Smooth muscle cell (in vitro differentiated cells): ENCODE data around the gene LARGE1. TPM values are rescaled to one million over a fixed set of nuclear protein-coding genes. Genes with fewer than 3 reads are reported as not detected.

ENCODE experiments used
- DNase-seq: peaks from one replicate; lab custom pipeline; 2025; ENCODE audit not compliant: unreplicated experiment; lab: John Stamatoyannopoulos, UW
- H2AFZ ChIP-seq: fragments of 200-600 bp; sonication (generic); 2 replicates; pipeline ENCODE4 v1.6.0; 2016; ENCODE audit warnings: antibody characterized with exemption, low read depth, mild to moderate bottlenecking
- H3F3A ChIP-seq: fragments of 200-600 bp; sonication (generic); 2 replicates; pipeline ENCODE4 v1.6.0; 2017; ENCODE audit warnings: antibody characterized with exemption, low read depth
- H3K27ac ChIP-seq: fragments of 200-600 bp; sonication (generic); 2 replicates; pipeline ENCODE4 v1.5.1; 2016; ENCODE audit warnings: low read depth, mild to moderate bottlenecking
- H3K27me3 ChIP-seq: fragments of 200-600 bp; sonication (generic); 2 replicates; pipeline ENCODE4 v1.6.1; 2016; ENCODE audit warnings: low read depth, mild to moderate bottlenecking
- H3K36me3 ChIP-seq: fragments of 200-600 bp; sonication (generic); 2 replicates; pipeline ENCODE4 v1.5.1; 2016; ENCODE audit warnings: low read depth
- H3K4me1 ChIP-seq: fragments of 200-600 bp; sonication (generic); 2 replicates; pipeline ENCODE4 v1.5.1; 2016; ENCODE audit warnings: low read depth
- H3K4me2 ChIP-seq: fragments of 200-600 bp; sonication (generic); 2 replicates; pipeline ENCODE4 v1.6.0; 2016; ENCODE audit warnings: mild to moderate bottlenecking
- H3K4me3 ChIP-seq: fragments of 200-600 bp; sonication (generic); 2 replicates; pipeline ENCODE4 v1.5.1; 2016; ENCODE audit warnings: mild to moderate bottlenecking
- H3K79me2 ChIP-seq: fragments of 200-600 bp; sonication (generic); 2 replicates; pipeline ENCODE4 v1.6.0; 2016; ENCODE audit warnings: low read depth, mild to moderate bottlenecking
- H3K9ac ChIP-seq: fragments of 200-600 bp; sonication (generic); 2 replicates; pipeline ENCODE4 v1.6.0; 2016; ENCODE audit warnings: low read depth
- H3K9me3 ChIP-seq: fragments of 200-600 bp; sonication (generic); replicated peaks from 2 replicates; pipeline ENCODE4 v1.5.1; 2016; ENCODE audit warnings: low read depth
- H4K20me1 ChIP-seq: fragments of 200-600 bp; sonication (generic); 2 replicates; pipeline ENCODE4 v1.6.0; 2016; ENCODE audit warnings: low read depth
- WGBS: methylation state at CpG from one replicate; pipeline ENCODE4 v1.1.7; 2016; ENCODE audit warnings: low lambda C conversion rate; 5-methylcytosine and 5-hydroxymethylcytosine counted together
- polyA plus RNA-seq: library from polyadenylated mRNA; unstranded; fragments of >200 nt; fragmentation: Nextera tagmentation; extraction: Ambion mirVana; gene quantifications from 2 replicates; pipeline ENCODE4 v1.2.1, GENCODE V29; 2016
- total RNA-seq: library from RNA; depleted of rRNA; stranded (reverse); fragments of >200 nt; gene quantifications from 2 replicates; pipeline ENCODE4 v1.2.3, GENCODE V29; 2014
- TF ChIP-seq, protein P1 (sequence below): fragments of 200-600 bp; sonication (generic); IDR thresholded peaks from 2 replicates; pipeline ENCODE4 v1.5.1; 2017; ENCODE audit warnings: borderline replicate concordance, mild to moderate bottlenecking, antibody characterized with exemption; ENCODE audit not compliant: insufficient read depth, poor library complexity, severe bottlenecking

Gene LARGE1
- total and polyA plus RNA-seq, 2 experiments from 2014 or later, result 11.9 to 18.0 TPM

DNA sequence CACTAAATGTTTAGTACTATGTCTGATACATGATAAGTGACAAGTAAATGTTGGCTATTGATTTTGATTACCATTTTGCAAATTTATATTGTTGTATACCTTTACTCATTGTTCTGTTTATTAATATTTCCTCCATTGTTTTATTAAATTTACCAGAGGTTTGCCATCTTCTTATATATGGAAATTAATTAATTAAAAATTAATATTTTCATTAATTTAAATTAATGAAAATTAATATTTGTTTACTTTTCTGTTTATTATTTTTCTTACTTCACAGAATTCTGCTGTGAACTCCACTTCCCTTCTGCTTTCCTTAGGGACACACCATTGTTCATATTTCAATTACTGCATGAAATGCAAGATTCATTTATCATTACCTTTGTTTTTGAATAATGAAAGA lies 331.0 kb downstream of the LARGE1 start:
- no peaks in the 10 kb centered on the region for H3F3A ChIP-seq

GRCh38 chr22:33588860-33589259 lies 331.4 kb downstream of the LARGE1 start:
- no peak overlapping the region for H3K4me3 ChIP-seq
- H3F3A ChIP-seq, result no peaks in the 10 kb centered on the region
- TF ChIP-seq, protein P1, sequence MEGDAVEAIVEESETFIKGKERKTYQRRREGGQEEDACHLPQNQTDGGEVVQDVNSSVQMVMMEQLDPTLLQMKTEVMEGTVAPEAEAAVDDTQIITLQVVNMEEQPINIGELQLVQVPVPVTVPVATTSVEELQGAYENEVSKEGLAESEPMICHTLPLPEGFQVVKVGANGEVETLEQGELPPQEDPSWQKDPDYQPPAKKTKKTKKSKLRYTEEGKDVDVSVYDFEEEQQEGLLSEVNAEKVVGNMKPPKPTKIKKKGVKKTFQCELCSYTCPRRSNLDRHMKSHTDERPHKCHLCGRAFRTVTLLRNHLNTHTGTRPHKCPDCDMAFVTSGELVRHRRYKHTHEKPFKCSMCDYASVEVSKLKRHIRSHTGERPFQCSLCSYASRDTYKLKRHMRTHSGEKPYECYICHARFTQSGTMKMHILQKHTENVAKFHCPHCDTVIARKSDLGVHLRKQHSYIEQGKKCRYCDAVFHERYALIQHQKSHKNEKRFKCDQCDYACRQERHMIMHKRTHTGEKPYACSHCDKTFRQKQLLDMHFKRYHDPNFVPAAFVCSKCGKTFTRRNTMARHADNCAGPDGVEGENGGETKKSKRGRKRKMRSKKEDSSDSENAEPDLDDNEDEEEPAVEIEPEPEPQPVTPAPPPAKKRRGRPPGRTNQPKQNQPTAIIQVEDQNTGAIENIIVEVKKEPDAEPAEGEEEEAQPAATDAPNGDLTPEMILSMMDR, result no peak
- no peaks in the 10 kb centered on the region for H3K36me3 ChIP-seq
- DNase-seq, result no peak
- no peaks in the 10 kb centered on the region for H3K9me3 ChIP-seq
- H3K27me3 ChIP-seq, result no peaks in the 10 kb centered on the region
- no peaks in the 10 kb centered on the region for H3K79me2 ChIP-seq
- H3K4me1 ChIP-seq, result no peaks in the 10 kb centered on the region
- no peaks in the 10 kb centered on the region for H4K20me1 ChIP-seq
- H3K27ac ChIP-seq, result no peak overlapping the region
- WGBS, result 63% methylated on average over 2 of the region's 2 CpGs
- no peak overlapping the region for H3K4me2 ChIP-seq
- no peak overlapping the region for H2AFZ ChIP-seq
- no peak overlapping the region for H3K9ac ChIP-seq

More for the DNA sequence above, 331.0 kb downstream of the LARGE1 start:
- H3K27ac ChIP-seq, result no peak overlapping the region
- TF ChIP-seq, protein P1, result no peak
- H3K9me3 ChIP-seq, result no peaks in the 10 kb centered on the region
- DNase-seq, result no peak
- H3K27me3 ChIP-seq, result no peaks in the 10 kb centered on the region
- no peak overlapping the region for H3K9ac ChIP-seq
- no peaks in the 10 kb centered on the region for H3K79me2 ChIP-seq
- H3K4me1 ChIP-seq, result no peaks in the 10 kb centered on the region
- no peaks in the 10 kb centered on the region for H4K20me1 ChIP-seq
- no peak overlapping the region for H2AFZ ChIP-seq
- H3K4me2 ChIP-seq, result no peak overlapping the region
- H3K36me3 ChIP-seq, result no peaks in the 10 kb centered on the region
- no peak overlapping the region for H3K4me3 ChIP-seq

- Histone ChIP-seq H4K20me1 (no peaks in the 10 kb centered on the region), H3K4me2 (no peak overlapping the region), H3K9me3 (no peaks in the 10 kb centered on the region), H3F3A (no peaks in the 10 kb centered on the region), H3K9ac (no peak overlapping the region), H3K4me3 (no peak overlapping the region), H3K4me1 (no peaks in the 10 kb centered on the region), H2AFZ (no peak overlapping the region), H3K27me3 (no peaks in the 10 kb centered on the region), H3K36me3 (no peaks in the 10 kb centered on the region), H3K27ac (no peak overlapping the region), H3K79me2 (no peaks in the 10 kb centered on the region)
- no peak for DNase-seq
- TF ChIP-seq, protein P1, result no peak
- 92% methylated on average over 5 of the region's 5 CpGs for whole genome bisulfite sequencing
Measured at GRCh38 chr22:33584152-33584551, 336.1 kb downstream of the LARGE1 start.

GRCh38 chr22:33582822-33583400 lies 337.4 kb downstream of the LARGE1 start:
- no peak overlapping the region for H3K9ac ChIP-seq
- no peak overlapping the region for H3K4me2 ChIP-seq
- no peaks in the 10 kb centered on the region for H3K4me1 ChIP-seq
- no peaks in the 10 kb centered on the region for H3K9me3 ChIP-seq
- H4K20me1 ChIP-seq, result no peaks in the 10 kb centered on the region
- TF ChIP-seq, protein P1, result no peak
- H3K36me3 ChIP-seq, result no peaks in the 10 kb centered on the region
- H3F3A ChIP-seq, result no peaks in the 10 kb centered on the region
- no peak overlapping the region for H3K27ac ChIP-seq
- no peaks in the 10 kb centered on the region for H3K27me3 ChIP-seq
- whole genome bisulfite sequencing, result 91% methylated on average over 1 of the region's 1 CpG
- no peak for DNase-seq
- H3K79me2 ChIP-seq, result no peaks in the 10 kb centered on the region
- no peak overlapping the region for H3K4me3 ChIP-seq
- no peak overlapping the region for H2AFZ ChIP-seq
